Heart left ventricle (tissue), 13 donors: Measurements from ENCODE around the gene AFMID.

ENCODE experiments used
- POLR2A ChIP-seq, 2 donors: fragments of 450-650 bp; IDR thresholded peaks; one replicate each; pipeline ENCODE4 v1.6.1; 2017; ENCODE audit warnings: antibody characterized with exemption in 2 of 2, mild to moderate bottlenecking in 2 of 2, moderate library complexity in 2 of 2
- TF ChIP-seq, protein P1 (sequence below), 12 donors: fragments of 200-600 bp; sonication (generic) in 4 of 12; IDR thresholded peaks; one replicate each; pipeline versions ENCODE4 v1.5.0 to v1.8.0; 2018 to 2022; ENCODE audit warnings: antibody characterized with exemption in 12 of 12, mild to moderate bottlenecking in 5 of 12
- donor health status: ischemic (EF 13 %, LVEDD 7.1; RV severe dilation, severe dysfunction).
- donor health status: DM: no; HTN: yes; CAD: no.
- donor health status: DM: no; HTN: no; CAD: no.
- donor health status: ischemic (EF 25% LVEDD 6.9; RV normal size, moderate dysfunction).
- donor health status: ischemic (EF 25% LVEDD 5.7; RV mildly dilated, moderate dysfunction).
- donor health status: ischemic (EF 35%, LVEDD 5.7; RV mildly dilated, moderate dysfunction).
- donor health status: nonischemic (EF 11% LVEDD 7.7; RV severe dilation, severe dysfunction).
- donor health status: DM: yes; HTN: yes; CAD: no.
- donor health status: PGD.
- donor health status: ischemic (EF 29% LVEDD 5.4; RV normal size, mild dysfunction).
- donor health status: nonischemic (EF 23%, LVEDD 6.1; RV moderate dilation, normal function).

GRCh38 chr17:78210111-78210510, 22.9 kb downstream of the AFMID start:
- TF ChIP-seq, protein P1, sequence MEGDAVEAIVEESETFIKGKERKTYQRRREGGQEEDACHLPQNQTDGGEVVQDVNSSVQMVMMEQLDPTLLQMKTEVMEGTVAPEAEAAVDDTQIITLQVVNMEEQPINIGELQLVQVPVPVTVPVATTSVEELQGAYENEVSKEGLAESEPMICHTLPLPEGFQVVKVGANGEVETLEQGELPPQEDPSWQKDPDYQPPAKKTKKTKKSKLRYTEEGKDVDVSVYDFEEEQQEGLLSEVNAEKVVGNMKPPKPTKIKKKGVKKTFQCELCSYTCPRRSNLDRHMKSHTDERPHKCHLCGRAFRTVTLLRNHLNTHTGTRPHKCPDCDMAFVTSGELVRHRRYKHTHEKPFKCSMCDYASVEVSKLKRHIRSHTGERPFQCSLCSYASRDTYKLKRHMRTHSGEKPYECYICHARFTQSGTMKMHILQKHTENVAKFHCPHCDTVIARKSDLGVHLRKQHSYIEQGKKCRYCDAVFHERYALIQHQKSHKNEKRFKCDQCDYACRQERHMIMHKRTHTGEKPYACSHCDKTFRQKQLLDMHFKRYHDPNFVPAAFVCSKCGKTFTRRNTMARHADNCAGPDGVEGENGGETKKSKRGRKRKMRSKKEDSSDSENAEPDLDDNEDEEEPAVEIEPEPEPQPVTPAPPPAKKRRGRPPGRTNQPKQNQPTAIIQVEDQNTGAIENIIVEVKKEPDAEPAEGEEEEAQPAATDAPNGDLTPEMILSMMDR (IDR thresholded peaks at IDR 0.05), result no peak
- no peak for TF ChIP-seq POLR2A (IDR thresholded peaks at IDR 0.05)
